Esophagus muscularis mucosa (tissue), 4 donors: ENCODE data around the gene AHSG. TPM values are rescaled to one million over a fixed set of nuclear protein-coding genes. Genes with fewer than 3 reads are reported as not detected.

Source experiments
- DNase-seq: peaks from one replicate; pipeline ENCODE4 v3.0.0-alpha.2; 2017; ENCODE audit errors: extremely low spot score
- H3K27ac ChIP-seq, 4 donors: fragments of 200-600 bp; sonication (generic); replicated peaks in 1 of 4; 1 replicate in 3 of 4; 2 replicates in 1 of 4; pipeline ENCODE4 v1.5.1; 2016 to 2019; ENCODE audit warnings: mild to moderate bottlenecking in 1 of 4
- H3K27me3 ChIP-seq, 4 donors: fragments of 200-600 bp; sonication (generic); one replicate each; pipeline versions ENCODE4 v1.5.1 to v1.6.0; 2016 to 2019
- H3K36me3 ChIP-seq, 4 donors: fragments of 200-600 bp; sonication (generic); one replicate each; pipeline ENCODE4 v1.5.1; 2016 to 2019
- H3K4me1 ChIP-seq, 4 donors: fragments of 200-600 bp; sonication (generic); one replicate each; pipeline ENCODE4 v1.5.1; 2016 to 2019
- H3K4me3 ChIP-seq, 4 donors: fragments of 200-600 bp; sonication (generic); 1 replicate in 2 of 4; 2 replicates in 2 of 4; pipeline ENCODE4 v1.5.1; 2016 to 2019; ENCODE audit warnings: mild to moderate bottlenecking in 4 of 4, moderate library complexity in 1 of 4
- H3K9me3 ChIP-seq, 4 donors: fragments of 200-600 bp; sonication (generic); 1 replicate in 3 of 4; 2 replicates in 1 of 4; pipeline ENCODE4 v1.5.1; 2016 to 2019
- CTCF ChIP-seq, 3 experiments: fragments of 200-600 bp in 2 of 3; fragments of 450-650 bp in 1 of 3; sonication (generic) in 2 of 3; IDR thresholded peaks; one replicate each; pipeline ENCODE4 v1.5.1; 2017 to 2019; ENCODE audit warnings: antibody characterized with exemption in 3 of 3, mild to moderate bottlenecking in 2 of 3, moderate library complexity in 1 of 3
- EP300 ChIP-seq: sonication (generic); formaldehyde crosslinking; IDR thresholded peaks from one replicate; pipeline ENCODE4 v1.6.1; 2017; ENCODE audit warnings: antibody characterized with exemption
- POLR2A ChIP-seq: fragments of 450-650 bp; IDR thresholded peaks from one replicate; pipeline ENCODE4 v1.6.1; 2017; ENCODE audit warnings: antibody characterized with exemption, moderate library complexity, mild to moderate bottlenecking, low read depth
- POLR2AphosphoS5 ChIP-seq, 2 donors: sonication (generic); formaldehyde crosslinking; IDR thresholded peaks; one replicate each; pipeline ENCODE4 v1.6.1; 2017; ENCODE audit warnings: antibody characterized with exemption in 2 of 2
- WGBS: methylation state at CpG from one replicate; pipeline ENCODE4 v1.1.5; 2018; 5-methylcytosine and 5-hydroxymethylcytosine counted together
- intact Hi-C: fragments of 100-400 bp; cut with DNase I; formaldehyde crosslinking; loops from one replicate; pipeline ENCODE4 v1.15.1; 2023
- total RNA-seq, 4 donors: library from RNA; depleted of rRNA; stranded (reverse); fragments of >200 nt; gene quantifications; one replicate each; pipeline versions ENCODE4 v1.1.0 to v1.2.1, GENCODE V29; 2016

AHSG gene
- total RNA-seq, 4 donors from 2014 or later, result not detected

GRCh38 chr3:186646106-186646505, 33.2 kb downstream of the AHSG start:
- no peaks in the 10 kb centered on the region for H3K4me1 ChIP-seq
- H3K27ac ChIP-seq, result no peak overlapping the region
- H3K27me3 ChIP-seq, result peaks cover 0 to 12% (median 0%) of the 10 kb centered on the region in 4 donors
- TF ChIP-seq POLR2AphosphoS5 (IDR thresholded peaks at IDR 0.05) (no peak), CTCF (IDR thresholded peaks at IDR 0.05) (no peak), POLR2A (no peak), EP300 (no peak)
- WGBS, result 71% methylated on average over 4 of the region's 4 CpGs
- no peaks in the 10 kb centered on the region for H3K9me3 ChIP-seq
- H3K36me3 ChIP-seq, result no peaks in the 10 kb centered on the region
- intact Hi-C loops, result no loop called here
- DNase-seq, result no peak
- H3K4me3 ChIP-seq, result no peak overlapping the region

GRCh38 chr3:186646841-186647240, 34.0 kb downstream of the AHSG start:
- TF ChIP-seq POLR2A (no peak), CTCF (IDR thresholded peaks at IDR 0.05) (no peak), EP300 (no peak), POLR2AphosphoS5 (IDR thresholded peaks at IDR 0.05) (no peak)
- H3K4me3 ChIP-seq, result no peak overlapping the region
- H3K9me3 ChIP-seq, result no peaks in the 10 kb centered on the region
- H3K4me1 ChIP-seq, result no peaks in the 10 kb centered on the region
- peaks cover 0 to 10% (median 0%) of the 10 kb centered on the region in 4 donors for H3K27me3 ChIP-seq
- no peak overlapping the region for H3K27ac ChIP-seq
- no peak for DNase-seq
- no peaks in the 10 kb centered on the region for H3K36me3 ChIP-seq
- intact Hi-C loops, result no loop called here
- WGBS, result 81% methylated on average over 1 of the region's 1 CpG

- Histone ChIP-seq H3K9me3 (no peaks in the 10 kb centered on the region), H3K27me3 (peaks cover 0 to 2% (median 0%) of the 10 kb centered on the region in 4 donors), H3K36me3 (no peaks in the 10 kb centered on the region), H3K4me1 (no peaks in the 10 kb centered on the region), H3K4me3 (no peak overlapping the region), H3K27ac (no peak overlapping the region)
- intact Hi-C loops, result no loop called here
- TF ChIP-seq EP300 (no peak), POLR2A (no peak), POLR2AphosphoS5 (IDR thresholded peaks at IDR 0.05) (no peak), CTCF (IDR thresholded peaks at IDR 0.05) (no peak)
- DNase-seq, result no peak
- WGBS, result 80% methylated on average over 1 of the region's 1 CpG
These were observed 36.0 kb downstream of the AHSG start for GRCh38 chr3:186648851-186649250.

- TF ChIP-seq POLR2AphosphoS5 (IDR thresholded peaks at IDR 0.05), result no peak
- TF ChIP-seq EP300, result no peak
- TF ChIP-seq POLR2A, result no peak
- no peak for TF ChIP-seq CTCF (IDR thresholded peaks at IDR 0.05)
- intact Hi-C loops, result no loop called here
- H3K4me1 ChIP-seq, result no peaks in the 10 kb centered on the region
These were observed 38.9 kb downstream of the AHSG start for GRCh38 chr3:186651678-186652215.

GRCh38 chr3:186653080-186653707, 40.3 kb downstream of the AHSG start:
- H3K27ac ChIP-seq, result no peak overlapping the region
- intact Hi-C loops, result no loop called here
- H3K4me1 ChIP-seq, result no peaks in the 10 kb centered on the region
- no peaks in the 10 kb centered on the region for H3K9me3 ChIP-seq
- TF ChIP-seq CTCF (IDR thresholded peaks at IDR 0.05) (no peak), POLR2AphosphoS5 (IDR thresholded peaks at IDR 0.05) (no peak), POLR2A (no peak), EP300 (no peak)
- peaks cover 0 to 6% (median 0%) of the 10 kb centered on the region in 4 donors for H3K27me3 ChIP-seq
- H3K36me3 ChIP-seq, result no peaks in the 10 kb centered on the region
- 90% methylated on average over 6 of the region's 7 CpGs for WGBS
- H3K4me3 ChIP-seq, result no peak overlapping the region
- DNase-seq, result no peak

More at GRCh38 chr3:186651678-186652215, 38.9 kb downstream of the AHSG start:
- H3K4me3 ChIP-seq, result no peak overlapping the region
- peaks cover 0 to 6% (median 0%) of the 10 kb centered on the region in 4 donors for H3K27me3 ChIP-seq
- H3K36me3 ChIP-seq, result no peaks in the 10 kb centered on the region
- no peak overlapping the region for H3K27ac ChIP-seq
- no peaks in the 10 kb centered on the region for H3K9me3 ChIP-seq
- DNase-seq, result no peak
- WGBS, result 91% methylated on average over 3 of the region's 3 CpGs
